AG10803 (cell line): ENCODE measurements around the gene SAMD14.

Experiments used
- DNase-seq: peaks from one replicate; pipeline ENCODE4 v3.0.0; 2010; ENCODE audit warnings: low read depth
- H3K4me3 ChIP-seq: 2 replicates; pipeline ENCODE4 v1.5.1; 2011; ENCODE audit warnings: mild to moderate bottlenecking, low read length, control low read depth
- TF ChIP-seq, protein P1 (sequence below): conservative IDR thresholded peaks from 2 replicates; pipeline ENCODE4 v1.5.1; 2011; ENCODE audit warnings: mild to moderate bottlenecking, low read length, control low read depth, inconsistent platforms

SAMD14 gene

DNA sequence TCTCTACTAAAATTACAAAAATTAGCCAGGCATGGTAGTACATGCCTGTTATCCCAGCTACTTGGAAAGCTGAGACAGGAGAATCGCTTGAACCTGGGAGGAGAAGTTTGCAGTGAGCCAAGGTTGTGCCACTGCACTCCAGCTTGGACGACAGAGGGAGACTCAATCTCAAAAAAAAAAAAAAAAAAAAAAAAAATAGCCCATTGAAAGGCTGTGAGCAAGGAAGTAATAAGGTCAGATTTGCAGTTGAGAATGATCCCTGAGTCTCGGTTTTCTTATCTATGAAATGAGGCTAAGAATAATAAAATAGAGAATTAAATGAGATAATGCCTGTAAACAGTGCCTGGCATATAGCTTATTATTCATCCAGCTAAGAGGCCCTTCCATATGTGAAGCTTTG is 36.2 kb downstream of the SAMD14 start:
- TF ChIP-seq, protein P1, sequence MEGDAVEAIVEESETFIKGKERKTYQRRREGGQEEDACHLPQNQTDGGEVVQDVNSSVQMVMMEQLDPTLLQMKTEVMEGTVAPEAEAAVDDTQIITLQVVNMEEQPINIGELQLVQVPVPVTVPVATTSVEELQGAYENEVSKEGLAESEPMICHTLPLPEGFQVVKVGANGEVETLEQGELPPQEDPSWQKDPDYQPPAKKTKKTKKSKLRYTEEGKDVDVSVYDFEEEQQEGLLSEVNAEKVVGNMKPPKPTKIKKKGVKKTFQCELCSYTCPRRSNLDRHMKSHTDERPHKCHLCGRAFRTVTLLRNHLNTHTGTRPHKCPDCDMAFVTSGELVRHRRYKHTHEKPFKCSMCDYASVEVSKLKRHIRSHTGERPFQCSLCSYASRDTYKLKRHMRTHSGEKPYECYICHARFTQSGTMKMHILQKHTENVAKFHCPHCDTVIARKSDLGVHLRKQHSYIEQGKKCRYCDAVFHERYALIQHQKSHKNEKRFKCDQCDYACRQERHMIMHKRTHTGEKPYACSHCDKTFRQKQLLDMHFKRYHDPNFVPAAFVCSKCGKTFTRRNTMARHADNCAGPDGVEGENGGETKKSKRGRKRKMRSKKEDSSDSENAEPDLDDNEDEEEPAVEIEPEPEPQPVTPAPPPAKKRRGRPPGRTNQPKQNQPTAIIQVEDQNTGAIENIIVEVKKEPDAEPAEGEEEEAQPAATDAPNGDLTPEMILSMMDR = no peak
- H3K4me3 ChIP-seq = no peak overlapping the region
- DNase-seq = no peak

DNA sequence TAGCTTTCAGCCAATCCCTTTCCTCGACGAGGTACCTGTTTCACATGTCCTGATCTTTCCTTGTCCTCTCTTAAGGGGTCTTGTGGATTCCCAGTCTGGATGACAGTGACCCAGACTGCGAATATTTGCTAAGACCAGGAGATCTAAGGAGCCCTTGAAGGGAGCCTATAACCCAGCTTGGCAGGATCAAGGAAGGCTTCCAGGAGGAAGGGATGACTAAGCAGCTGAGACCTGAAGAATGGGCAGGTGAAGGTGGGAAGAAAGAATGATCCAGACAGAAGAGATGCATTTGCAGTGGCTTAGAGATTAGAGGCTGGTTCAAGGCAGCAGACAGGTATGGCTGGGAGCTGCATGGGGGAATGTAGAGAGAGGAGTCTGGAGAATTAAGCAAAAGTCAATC is 36.7 kb downstream of the SAMD14 start:
- no peak overlapping the region for H3K4me3 ChIP-seq
- TF ChIP-seq, protein P1 = no peak
- no peak for DNase-seq

DNA sequence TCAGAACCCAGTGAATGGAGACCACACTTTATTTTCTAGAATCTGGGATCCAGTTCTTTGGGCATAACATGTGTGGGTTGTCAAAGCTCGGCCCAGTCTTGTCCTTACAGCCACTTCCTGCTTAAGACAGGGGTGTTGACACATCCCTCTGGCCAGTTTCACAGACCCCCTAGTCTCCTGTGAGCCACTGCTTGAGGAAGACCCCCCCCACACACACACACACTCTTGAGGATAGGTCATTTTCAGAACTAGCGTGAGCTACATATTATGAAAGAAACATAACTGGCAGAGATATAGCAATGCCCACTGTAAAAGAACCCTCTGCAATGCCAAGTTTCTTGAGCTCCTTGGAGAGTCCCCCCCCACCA is 38.1 kb downstream of the SAMD14 start:
- H3K4me3 ChIP-seq = no peak overlapping the region
- DNase-seq = no peak
- TF ChIP-seq, protein P1 = no peak

DNA sequence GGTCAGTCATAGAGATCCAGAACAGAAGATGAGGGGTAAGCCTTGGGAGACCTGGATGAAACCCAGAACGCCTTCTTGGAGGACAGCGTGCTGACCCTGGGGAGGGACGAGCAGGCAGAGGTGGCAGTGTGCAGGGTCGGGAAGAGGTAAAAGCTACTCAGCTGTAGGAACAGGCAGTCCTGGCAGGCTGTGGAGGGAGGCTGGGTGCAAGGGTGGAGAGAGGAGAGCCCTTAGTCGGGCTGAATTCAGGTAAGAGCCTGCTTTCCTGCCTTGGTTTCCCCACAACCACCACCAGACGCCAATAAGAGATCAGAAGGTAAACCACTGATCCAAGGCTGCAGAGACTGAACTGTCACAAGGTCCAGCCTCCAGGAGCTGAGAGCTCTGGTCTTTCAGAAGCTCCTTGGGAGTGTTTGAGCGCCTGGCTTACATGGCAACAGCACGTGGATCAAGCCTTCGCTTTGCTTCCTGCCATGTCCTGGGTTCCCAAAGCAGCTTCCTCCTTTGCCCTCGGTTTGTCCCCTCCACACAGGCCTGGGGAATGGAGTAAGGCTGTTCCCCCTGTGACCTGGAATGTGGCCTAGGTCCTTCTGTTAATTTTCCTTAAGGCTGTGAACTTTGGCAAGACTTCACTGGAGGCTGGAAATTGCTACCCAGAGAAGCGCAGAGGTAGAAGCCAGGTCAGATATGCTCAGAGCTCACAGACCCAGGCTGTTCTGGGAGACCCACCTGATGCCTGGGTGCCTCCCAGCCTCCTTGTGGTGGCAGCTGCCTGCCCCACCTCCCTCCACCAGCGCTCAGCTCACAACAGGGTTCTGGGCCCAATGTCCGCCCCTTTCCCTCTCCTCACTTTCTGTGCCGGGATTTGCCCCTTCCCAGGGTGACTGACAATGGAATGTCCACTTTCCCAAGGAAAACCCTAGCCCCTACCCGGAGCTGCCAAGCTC is 38.7 kb downstream of the SAMD14 start:
- no peak overlapping the region for H3K4me3 ChIP-seq
- DNase-seq = no peak
- TF ChIP-seq, protein P1 = no peak

DNA sequence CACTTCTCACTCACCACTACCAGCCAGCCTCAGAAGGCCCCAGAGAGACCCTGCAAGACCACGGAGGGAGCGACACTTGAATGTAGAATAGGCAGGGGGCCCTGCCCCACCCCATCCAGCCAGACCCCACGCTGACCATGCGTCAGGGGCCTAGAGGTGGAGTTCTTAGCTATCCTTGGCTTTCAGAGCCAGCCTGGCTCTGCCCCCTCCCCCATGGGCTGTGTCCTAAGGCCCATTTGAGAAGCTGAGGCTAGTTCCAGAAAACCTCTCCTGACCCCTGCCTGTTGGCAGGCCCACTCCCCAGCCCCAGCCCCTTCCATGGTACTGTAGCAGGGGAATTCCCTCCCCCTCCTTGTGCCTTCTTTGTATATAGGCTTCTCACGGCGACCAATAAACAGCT is 39.9 kb downstream of the SAMD14 start:
- DNase-seq = no peak
- TF ChIP-seq, protein P1 = no peak
- H3K4me3 ChIP-seq = no peak overlapping the region

DNA sequence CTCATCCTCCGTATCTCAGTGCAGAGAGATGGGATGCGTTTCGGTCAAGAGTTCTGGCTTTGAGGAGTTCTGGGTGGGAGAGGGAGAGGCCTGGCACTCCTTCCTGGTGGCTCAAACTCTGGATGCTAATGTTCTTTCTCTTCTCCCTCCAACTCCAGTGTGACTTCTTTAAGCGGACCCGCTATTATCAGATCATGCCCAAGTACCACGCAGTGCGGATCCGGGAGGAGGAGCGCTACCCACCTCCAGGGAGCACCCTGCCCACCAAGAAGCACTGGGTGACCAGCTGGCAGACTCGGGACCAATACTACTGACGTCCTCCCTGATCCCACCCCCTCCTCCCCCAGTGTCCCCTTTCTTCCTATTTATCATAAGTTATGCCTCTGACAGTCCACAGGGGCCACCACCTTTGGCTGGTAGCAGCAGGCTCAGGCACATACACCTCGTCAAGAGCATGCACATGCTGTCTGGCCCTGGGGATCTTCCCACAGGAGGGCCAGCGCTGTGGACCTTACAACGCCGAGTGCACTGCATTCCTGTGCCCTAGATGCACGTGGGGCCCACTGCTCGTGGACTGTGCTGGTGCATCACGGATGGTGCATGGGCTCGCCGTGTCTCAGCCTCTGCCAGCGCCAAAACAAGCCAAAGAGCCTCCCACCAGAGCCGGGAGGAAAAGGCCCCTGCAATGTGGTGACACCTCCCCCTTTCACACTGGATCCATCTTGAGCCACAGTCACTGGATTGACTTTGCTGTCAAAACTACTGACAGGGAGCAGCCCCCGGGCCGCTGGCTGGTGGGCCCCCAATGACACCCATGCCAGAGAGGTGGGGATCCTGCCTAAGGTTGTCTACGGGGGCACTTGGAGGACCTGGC is 40.8 kb downstream of the SAMD14 start:
- no peak overlapping the region for H3K4me3 ChIP-seq
- no peak for DNase-seq
- TF ChIP-seq, protein P1 = no peak
